Transverse colon (tissue), 4 donors: ENCODE results near the gene CYTH3. TPM values are rescaled to one million over a fixed set of nuclear protein-coding genes. Genes with fewer than 3 reads are reported as not detected.
"Not testable (repeated sequence)": the region's sequence is repeated elsewhere in the genome, so short reads cannot be mapped to it uniquely, and the experiment has no call there.

Experiments used
- DNase-seq: peaks from one replicate; pipeline ENCODE4 v3.0.0-alpha.2; 2019
- H3K27ac ChIP-seq, 4 donors: fragments of 200-600 bp; sonication (generic); 2 replicates each; pipeline ENCODE4 v1.5.1; 2016 to 2018; ENCODE audit warnings: inconsistent platforms in 4 of 4
- H3K27me3 ChIP-seq: fragments of 200-600 bp; sonication (generic); 2 replicates; pipeline ENCODE4 v1.5.1; 2017; ENCODE audit warnings: inconsistent platforms
- H3K36me3 ChIP-seq, 4 donors: fragments of 200-600 bp; sonication (generic); 2 replicates each; pipeline ENCODE4 v1.5.1; 2017 to 2019; ENCODE audit warnings: inconsistent platforms in 4 of 4
- H3K4me1 ChIP-seq, 4 donors: fragments of 200-600 bp; sonication (generic); 2 replicates each; pipeline ENCODE4 v1.5.1; 2017 to 2020; ENCODE audit warnings: inconsistent platforms in 4 of 4
- H3K4me3 ChIP-seq, 4 donors: fragments of 200-600 bp; sonication (generic); 1 replicate in 1 of 4; 2 replicates in 3 of 4; pipeline versions ENCODE4 v1.5.1 to v1.6.1; 2017 to 2019; ENCODE audit warnings: inconsistent platforms in 4 of 4
- H3K9me3 ChIP-seq, 2 donors: fragments of 200-600 bp; sonication (generic); 2 replicates each; pipeline ENCODE4 v1.5.1; 2017 to 2019; ENCODE audit warnings: inconsistent platforms in 2 of 2
- EP300 ChIP-seq: sonication (generic); formaldehyde crosslinking; IDR thresholded peaks from one replicate; pipeline ENCODE4 v1.6.1; 2017; ENCODE audit warnings: antibody characterized with exemption, low read depth
- POLR2A ChIP-seq: fragments of 450-650 bp; IDR thresholded peaks from one replicate; pipeline ENCODE4 v1.6.1; 2016; ENCODE audit warnings: antibody characterized with exemption, mild to moderate bottlenecking, moderate library complexity
- POLR2AphosphoS5 ChIP-seq, 3 donors: sonication (generic); formaldehyde crosslinking; IDR thresholded peaks; one replicate each; pipeline ENCODE4 v1.6.1; 2016; ENCODE audit warnings: antibody characterized with exemption in 3 of 3
- WGBS, 2 donors: methylation state at CpG; one replicate each; pipeline ENCODE4 v1.1.5; 2018; ENCODE audit warnings: low coverage in 1 of 2; 5-methylcytosine and 5-hydroxymethylcytosine counted together
- in situ Hi-C, 4 donors: fragments of 200-750 bp; cut with MboI; loops; one replicate each; pipeline versions ENCODE4 v1.15.0 to v1.15.1; 2017; ENCODE audit warnings: low sequenced_read_pairs in 3 of 4, low pct_ligation_motif_present in 1 of 4, low pct_unique_long_range_greater_than_20kb in 1 of 4
- intact Hi-C: fragments of 100-400 bp; cut with DNase I; formaldehyde crosslinking; loops from one replicate; pipeline ENCODE4 v1.15.1; 2023; ENCODE audit warnings: low total_unique reads
- total RNA-seq, 4 donors: library from RNA; depleted of rRNA; stranded (reverse); fragments of >200 nt; gene quantifications; one replicate each; pipeline ENCODE4 v1.1.0, GENCODE V29; 2016
- TF ChIP-seq, protein P1 (sequence below), 5 experiments: fragments of 200-600 bp in 3 of 5; fragments of 450-650 bp in 2 of 5; sonication (generic) in 3 of 5; IDR thresholded peaks; 1 replicate in 2 of 5; 2 replicates in 3 of 5; pipeline ENCODE4 v1.5.1; 2016 to 2017; ENCODE audit warnings: antibody characterized with exemption in 5 of 5, inconsistent platforms in 3 of 5, mild to moderate bottlenecking in 2 of 5, moderate library complexity in 1 of 5

The CYTH3 gene
- total RNA-seq, 4 donors from 2014 or later = 15.0 to 25.4 (median 19.4) TPM

DNA sequence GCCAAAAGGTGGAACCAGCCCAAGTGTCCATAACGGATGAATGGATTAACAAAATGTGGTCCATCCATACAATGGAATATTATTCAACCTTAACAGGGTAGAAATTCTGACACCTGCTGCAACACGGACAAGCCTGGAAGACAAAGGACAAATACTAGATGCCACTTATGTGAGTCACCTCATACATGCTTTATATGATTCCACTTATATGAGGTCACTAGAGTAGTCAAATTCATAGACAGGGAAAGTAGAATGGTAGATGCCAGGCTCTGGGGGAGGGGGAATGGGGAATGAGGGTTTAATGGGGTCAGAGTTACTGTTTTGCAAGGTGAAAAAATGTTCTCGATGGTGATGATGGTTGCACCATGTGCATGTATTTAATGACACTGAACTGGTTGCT lies 34.0 kb upstream of the CYTH3 start:
- intact Hi-C loops (no loop called here), in situ Hi-C loops (loop anchor here in 1 of 4 donors (25.0 kb wide), 1 partner anchor 444 kb away; no protein-coding TSS in a partner anchor)
- H3K27me3 ChIP-seq = no peaks in the 10 kb centered on the region
- 80 to 82% methylated on average over 3 of the region's 3 CpGs for WGBS, 2 donors
- H3K4me3 ChIP-seq = no peak overlapping the region
- no peaks in the 10 kb centered on the region for H3K9me3 ChIP-seq
- no peaks in the 10 kb centered on the region for H3K4me1 ChIP-seq
- no peaks in the 10 kb centered on the region for H3K36me3 ChIP-seq
- H3K27ac ChIP-seq = no peak overlapping the region
- DNase-seq = no peak
- TF ChIP-seq POLR2A = no peak
- TF ChIP-seq POLR2AphosphoS5 (IDR thresholded peaks at IDR 0.05) = no peak
- no peak for TF ChIP-seq EP300
- TF ChIP-seq, protein P1, sequence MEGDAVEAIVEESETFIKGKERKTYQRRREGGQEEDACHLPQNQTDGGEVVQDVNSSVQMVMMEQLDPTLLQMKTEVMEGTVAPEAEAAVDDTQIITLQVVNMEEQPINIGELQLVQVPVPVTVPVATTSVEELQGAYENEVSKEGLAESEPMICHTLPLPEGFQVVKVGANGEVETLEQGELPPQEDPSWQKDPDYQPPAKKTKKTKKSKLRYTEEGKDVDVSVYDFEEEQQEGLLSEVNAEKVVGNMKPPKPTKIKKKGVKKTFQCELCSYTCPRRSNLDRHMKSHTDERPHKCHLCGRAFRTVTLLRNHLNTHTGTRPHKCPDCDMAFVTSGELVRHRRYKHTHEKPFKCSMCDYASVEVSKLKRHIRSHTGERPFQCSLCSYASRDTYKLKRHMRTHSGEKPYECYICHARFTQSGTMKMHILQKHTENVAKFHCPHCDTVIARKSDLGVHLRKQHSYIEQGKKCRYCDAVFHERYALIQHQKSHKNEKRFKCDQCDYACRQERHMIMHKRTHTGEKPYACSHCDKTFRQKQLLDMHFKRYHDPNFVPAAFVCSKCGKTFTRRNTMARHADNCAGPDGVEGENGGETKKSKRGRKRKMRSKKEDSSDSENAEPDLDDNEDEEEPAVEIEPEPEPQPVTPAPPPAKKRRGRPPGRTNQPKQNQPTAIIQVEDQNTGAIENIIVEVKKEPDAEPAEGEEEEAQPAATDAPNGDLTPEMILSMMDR (IDR thresholded peaks at IDR 0.05) = no peak

- TF ChIP-seq, protein P1 (IDR thresholded peaks at IDR 0.05) = no peak
- DNase-seq = no peak
- no peaks in the 10 kb centered on the region for H3K4me1 ChIP-seq
- no peak overlapping the region for H3K4me3 ChIP-seq
- 49 to 56% methylated on average over 2 of the region's 2 CpGs for WGBS, 2 donors
- no peak overlapping the region for H3K27ac ChIP-seq
- in situ Hi-C loops = loop anchor here in 1 of 4 donors (25.0 kb wide), 1 partner anchor 443 kb away; no protein-coding TSS in a partner anchor
- intact Hi-C loops = no loop called here
- H3K9me3 ChIP-seq = no peaks in the 10 kb centered on the region
- H3K27me3 ChIP-seq = no peaks in the 10 kb centered on the region
- no peaks in the 10 kb centered on the region for H3K36me3 ChIP-seq
Observed at GRCh38 chr7:6305330-6305729, 32.9 kb upstream of the CYTH3 start.

DNA sequence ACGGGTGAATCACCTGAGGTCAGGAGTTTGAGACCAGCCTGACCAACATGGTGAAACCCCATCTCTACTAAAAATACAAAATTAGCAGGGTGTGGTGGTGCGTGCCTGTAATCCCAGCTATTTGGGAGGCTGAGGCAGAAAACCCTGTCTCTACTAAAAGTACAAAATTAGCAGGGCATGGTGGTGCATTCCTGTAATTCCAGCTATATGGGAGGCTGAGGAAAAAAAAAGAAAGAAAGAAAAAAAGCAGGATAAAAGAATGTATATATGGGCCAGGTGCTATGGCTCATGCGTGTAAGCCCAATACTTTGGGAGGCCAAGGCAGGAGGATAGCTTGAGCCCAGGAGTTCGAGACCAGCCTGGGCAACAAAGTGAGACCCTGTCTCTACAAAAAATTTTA lies 29.0 kb upstream of the CYTH3 start:
- in situ Hi-C loops = loop anchor here in 1 of 4 donors (25.0 kb wide), 1 partner anchor 439 kb away; no protein-coding TSS in a partner anchor
- intact Hi-C loops = not testable (repeated sequence)

DNA sequence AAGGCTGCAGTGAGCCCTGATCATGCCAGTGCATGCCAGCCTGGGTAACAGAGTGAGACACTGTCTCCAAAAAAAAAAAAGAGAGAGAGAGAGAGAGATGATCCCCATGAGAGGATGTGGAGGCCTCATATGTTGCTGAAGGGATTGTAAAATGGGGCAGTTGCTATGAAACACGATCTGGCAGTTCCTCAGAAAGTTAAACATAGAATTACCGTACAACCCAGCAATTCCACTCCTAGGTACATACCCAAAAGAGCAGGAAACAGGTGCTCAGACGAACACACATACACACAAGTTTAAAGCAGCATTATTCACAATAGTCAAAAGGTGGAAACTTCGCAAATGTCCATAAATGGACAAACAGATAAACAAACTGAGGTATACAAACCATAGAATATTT lies 27.4 kb upstream of the CYTH3 start:
- H3K4me3 ChIP-seq = no peak overlapping the region
- no peaks in the 10 kb centered on the region for H3K36me3 ChIP-seq
- TF ChIP-seq, protein P1 (IDR thresholded peaks at IDR 0.05) = no peak
- TF ChIP-seq POLR2AphosphoS5 (IDR thresholded peaks at IDR 0.05) (no peak), POLR2A (no peak), EP300 (no peak)
- no peak for DNase-seq
- H3K9me3 ChIP-seq = no peaks in the 10 kb centered on the region
- 59 to 60% methylated on average over 2 to 4 of the region's 4 CpGs for WGBS, 2 donors
- H3K27me3 ChIP-seq = no peaks in the 10 kb centered on the region
- in situ Hi-C loops (loop anchor here in 1 of 4 donors (25.0 kb wide), 1 partner anchor 437 kb away; no protein-coding TSS in a partner anchor), intact Hi-C loops (no loop called here)
- no peak overlapping the region for H3K27ac ChIP-seq
- no peaks in the 10 kb centered on the region for H3K4me1 ChIP-seq

More for the DNA sequence above, 29.0 kb upstream of the CYTH3 start:
- H3K27ac ChIP-seq, H3K9me3 ChIP-seq, H3K4me1 ChIP-seq, H3K36me3 ChIP-seq, H3K4me3 ChIP-seq, H3K27me3 ChIP-seq, DNase-seq: not testable (repeated sequence)
- 80 to 89% methylated on average over 2 to 4 of the region's 4 CpGs for WGBS, 2 donors

DNA sequence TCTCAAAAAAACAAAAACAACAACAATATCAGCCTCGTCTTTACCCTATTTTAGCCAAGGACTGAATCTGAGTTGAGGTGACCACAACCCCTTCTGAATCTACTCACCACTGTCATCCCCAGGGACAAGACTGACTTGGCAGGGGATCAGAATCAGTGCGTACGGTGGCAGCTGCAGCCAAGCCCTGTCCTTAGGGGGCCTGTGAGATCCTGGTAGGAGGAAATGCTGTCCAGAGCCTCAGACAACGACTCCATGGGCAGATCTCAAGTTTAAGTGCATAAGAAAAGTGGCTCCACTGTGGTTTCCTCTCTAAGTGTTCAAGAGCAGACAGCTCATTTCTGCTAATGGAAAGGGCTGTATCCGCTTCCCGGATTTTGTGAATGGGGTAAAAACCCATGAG lies 22.4 kb upstream of the CYTH3 start:
- 76% methylated on average over 6 of the region's 6 CpGs; no CpG with 5 or more reads in 1 of the 2 donors for WGBS, 2 donors
- intact Hi-C loops = no loop called here
- Histone ChIP-seq H3K27ac (no peak overlapping the region), H3K9me3 (no peaks in the 10 kb centered on the region), H3K4me3 (no peak overlapping the region), H3K27me3 (no peaks in the 10 kb centered on the region), H3K4me1 (no peaks in the 10 kb centered on the region), H3K36me3 (no peaks in the 10 kb centered on the region)
- no peak for DNase-seq
- TF ChIP-seq POLR2A = no peak
- in situ Hi-C loops = no loop called here
